ENCODE results near the gene TAS2R3. TPM values are rescaled to one million over a fixed set of nuclear protein-coding genes. Genes with fewer than 3 reads are reported as not detected.

The TAS2R3 gene
- total RNA-seq, 2 experiments from 2014 or later: 1.5 to 3.8 TPM

- CTCF ChIA-PET (ENCODE audit: unreplicated experiment): interaction anchor here (1.7 kb wide), 1 partner anchor 12 kb away, joined by 9 read pairs; no protein-coding TSS in a partner anchor
- intact Hi-C loops (cut with micrococcal nuclease; ENCODE audit: unreplicated experiment): no loop called here
- no peaks in the 10 kb centered on the region for H3K36me3 ChIP-seq (ENCODE audit: insufficient read depth, low read length)
- H3K4me3 ChIP-seq (ENCODE audit: low read depth, low read length, poor library complexity, severe bottlenecking): no peak overlapping the region
- H4K20me1 ChIP-seq (ENCODE audit: insufficient read depth, low read length): no peaks in the 10 kb centered on the region
- no peak overlapping the region for H3K4me2 ChIP-seq (ENCODE audit: low read length)
- H3K9me2 ChIP-seq (ENCODE audit: insufficient read depth, low read length): no peaks in the 10 kb centered on the region; the same call in 1 of the 2 replicates
- no peaks in the 10 kb centered on the region for H3K4me1 ChIP-seq (ENCODE audit: insufficient read depth, low read length, poor library complexity, severe bottlenecking)
- POLR2A ChIA-PET: interaction anchor here (1.3 kb wide), 1 partner anchor 8 kb away, joined by 3 read pairs; no protein-coding TSS in a partner anchor
- H3K9me3 ChIP-seq (ENCODE audit: low read length): no peaks in the 10 kb centered on the region
- no peak overlapping the region for H2AFZ ChIP-seq (ENCODE audit: low read length)
- no peak for DNase-seq (ENCODE audit: low spot score)
- no peak for TF ChIP-seq CTCF (conservative IDR thresholded peaks at IDR 0.05; ENCODE audit: low read length)
- no peaks in the 10 kb centered on the region for H3K79me2 ChIP-seq (ENCODE audit: insufficient read depth, low read depth, low read length)
- no TSS peak for BruUV-seq (replicated peaks)
- H3K27ac ChIP-seq (ENCODE audit: low read depth, low read length, poor library complexity, severe bottlenecking): no peak overlapping the region
Measured at GRCh38 chr7:141715018-141715417, 48.9 kb upstream of the TAS2R3 start.

GRCh38 chr7:141715794-141716689 is 47.9 kb upstream of the TAS2R3 start:
- Histone ChIP-seq H3K4me3 (ENCODE audit: low read depth, low read length, poor library complexity, severe bottlenecking) (no peak overlapping the region), H2AFZ (ENCODE audit: low read length) (no peak overlapping the region), H3K4me2 (ENCODE audit: low read length) (no peak overlapping the region), H3K79me2 (ENCODE audit: insufficient read depth, low read depth, low read length) (no peaks in the 10 kb centered on the region), H3K36me3 (ENCODE audit: insufficient read depth, low read length) (no peaks in the 10 kb centered on the region), H3K4me1 (ENCODE audit: insufficient read depth, low read length, poor library complexity, severe bottlenecking) (no peaks in the 10 kb centered on the region), H4K20me1 (ENCODE audit: insufficient read depth, low read length) (no peaks in the 10 kb centered on the region), H3K9me3 (ENCODE audit: low read length) (no peaks in the 10 kb centered on the region), H3K9me2 (ENCODE audit: insufficient read depth, low read length) (no peaks in the 10 kb centered on the region; the same call in 1 of the 2 replicates), H3K27ac (ENCODE audit: low read depth, low read length, poor library complexity, severe bottlenecking) (no peak overlapping the region)
- intact Hi-C loops (cut with micrococcal nuclease; ENCODE audit: unreplicated experiment): no loop called here
- no peak for DNase-seq (ENCODE audit: low spot score)
- no TSS peak for BruUV-seq (replicated peaks)
- TF ChIP-seq CTCF (conservative IDR thresholded peaks at IDR 0.05; ENCODE audit: low read length) (no peak), EZH2phosphoT487 (IDR thresholded peaks at IDR 0.05; ENCODE audit: borderline replicate concordance, low read depth, low read length) (no peak)
- POLR2A ChIA-PET: interaction anchor here (0.6 to 1.3 kb wide), 5 partner anchors 9 to 31 kb away, joined by 3 to 5 read pairs (median 3); no protein-coding TSS in a partner anchor
- CTCF ChIA-PET (ENCODE audit: unreplicated experiment): no interaction called here

GRCh38 chr7:141717450-141717849 is 46.4 kb upstream of the TAS2R3 start:
- H3K4me3 ChIP-seq (ENCODE audit: low read depth, low read length, poor library complexity, severe bottlenecking): no peak overlapping the region
- TF ChIP-seq EZH2phosphoT487 (IDR thresholded peaks at IDR 0.05; ENCODE audit: borderline replicate concordance, low read depth, low read length): no peak
- no peak for TF ChIP-seq CTCF (conservative IDR thresholded peaks at IDR 0.05; ENCODE audit: low read length)
- no peaks in the 10 kb centered on the region for H4K20me1 ChIP-seq (ENCODE audit: insufficient read depth, low read length)
- no peak overlapping the region for H2AFZ ChIP-seq (ENCODE audit: low read length)
- no peaks in the 10 kb centered on the region for H3K36me3 ChIP-seq (ENCODE audit: insufficient read depth, low read length)
- no peaks in the 10 kb centered on the region for H3K9me3 ChIP-seq (ENCODE audit: low read length)
- H3K4me1 ChIP-seq (ENCODE audit: insufficient read depth, low read length, poor library complexity, severe bottlenecking): no peaks in the 10 kb centered on the region
- ChIA-PET CTCF (ENCODE audit: unreplicated experiment) (no interaction called here), POLR2A (interaction anchor here (1.0 to 1.3 kb wide), 4 partner anchors 11 to 25 kb away, joined by 3 to 5 read pairs (median 4); no protein-coding TSS in a partner anchor)
- no peaks in the 10 kb centered on the region for H3K79me2 ChIP-seq (ENCODE audit: insufficient read depth, low read depth, low read length)
- intact Hi-C loops (cut with micrococcal nuclease; ENCODE audit: unreplicated experiment): no loop called here
- no peak overlapping the region for H3K4me2 ChIP-seq (ENCODE audit: low read length)
- no peaks in the 10 kb centered on the region; the same call in 1 of the 2 replicates for H3K9me2 ChIP-seq (ENCODE audit: insufficient read depth, low read length)
- no peak for DNase-seq (ENCODE audit: low spot score)
- BruUV-seq (replicated peaks): no TSS peak
- H3K27ac ChIP-seq (ENCODE audit: low read depth, low read length, poor library complexity, severe bottlenecking): no peak overlapping the region

Data from OCI-LY7 (cell line).